K562 (cell line): Measurements from ENCODE around the gene ITPR2. TPM values are rescaled to one million over a fixed set of nuclear protein-coding genes. Genes with fewer than 3 reads are reported as not detected.

Source experiments
- CEBPG ChIP-seq, 3 experiments: fragments of 200-800 bp in 1 of 3; sonication (Bioruptor generic) in 1 of 3; sonication (generic) in 1 of 3; formaldehyde crosslinking in 1 of 3; IDR thresholded peaks in 2 of 3; conservative IDR thresholded peaks in 1 of 3; 2 replicates each; pipeline versions ENCODE4 v1.6.1 to v1.8.0; 2016 to 2022; ENCODE audit warnings: missing compliant biosample characterization in 2 of 3, missing genetic modification characterization in 2 of 3, mild to moderate bottlenecking in 1 of 3, missing genetic modification reagents in 1 of 3
- KAT2B ChIP-seq: IDR thresholded peaks from one replicate; pipeline ENCODE4 v1.6.1; 2012; ENCODE audit warnings: low read depth, mild to moderate bottlenecking, control low read depth, inconsistent platforms, low read length, moderate library complexity
- PPARD ChIP-seq: fragments of 250-450 bp; sonication (Bioruptor Pico); IDR thresholded peaks from 2 replicates; pipeline ENCODE4 v1.8.0; 2022; ENCODE audit warnings: inconsistent platforms, mild to moderate bottlenecking, moderate library complexity
- SP2 ChIP-seq: IDR thresholded peaks from 2 replicates; pipeline ENCODE4 v1.6.1; 2011; ENCODE audit warnings: mild to moderate bottlenecking, low read depth, low read length, moderate library complexity; ENCODE audit not compliant: poor library complexity, severe bottlenecking; ENCODE audit errors: extremely low read depth
- STAG1 ChIP-seq: sonication (generic); formaldehyde crosslinking; IDR thresholded peaks from 2 replicates; pipeline ENCODE4 v1.5.0; 2020; ENCODE audit warnings: missing genetic modification reagents, borderline replicate concordance
- TAL1 ChIP-seq: fragments of 450-650 bp; IDR thresholded peaks from 2 replicates; pipeline ENCODE4 v1.6.1; 2016; ENCODE audit warnings: mild to moderate bottlenecking
- polyA plus RNA-seq, 8 experiments: library from polyadenylated mRNA; depleted of rRNA in 4 of 8; stranded (reverse) in 5 of 8; unstranded in 3 of 8; fragments of >200 nt; fragmentation: Nextera tagmentation in 2 of 8; fragmentation: Illumina TruSeq in 1 of 8; extraction: Ambion mirVana in 2 of 8; extraction: Trizol in 1 of 8; gene quantifications; 2 replicates each; pipeline versions ENCODE4 v1.2.1 to v1.2.3, GENCODE V29; 2011 to 2014; ENCODE audit warnings: inconsistent platforms in 1 of 8, missing spikeins in 1 of 8
- total RNA-seq, 7 experiments: library from RNA; depleted of rRNA in 6 of 7; stranded (reverse); fragments of >200 nt in 6 of 7; fragmentation: Illumina TruSeq in 2 of 7; extraction: Trizol in 2 of 7; gene quantifications; 2 replicates each; pipeline versions ENCODE4 v1.2.1 to v1.2.3, GENCODE V29; 2011 to 2021; ENCODE audit warnings: low replicate concordance in 1 of 7
- TF ChIP-seq, protein P1 (sequence below), 2 experiments: fragments of 450-650 bp; IDR thresholded peaks; 2 replicates each; pipeline ENCODE4 v1.6.1; 2016; ENCODE audit warnings: mild to moderate bottlenecking in 2 of 2, borderline replicate concordance in 1 of 2, low read depth in 1 of 2, moderate library complexity in 1 of 2
- TF ChIP-seq, protein P2 (sequence below): fragments of 200-800 bp; sonication (Bioruptor generic); IDR thresholded peaks from 2 replicates; pipeline ENCODE4 v1.6.1; 2017; ENCODE audit warnings: missing genetic modification characterization, missing compliant biosample characterization
- TF ChIP-seq, protein P3 (sequence below): fragments of 450-650 bp; IDR thresholded peaks from 2 replicates; pipeline ENCODE4 v1.6.1; 2016; ENCODE audit warnings: antibody characterized with exemption
- TF ChIP-seq, protein P4 (sequence below): fragments of 450-650 bp; IDR thresholded peaks from 2 replicates; pipeline ENCODE4 v1.6.1; 2018; ENCODE audit not compliant: partially characterized antibody

ITPR2 gene
- total and polyA plus RNA-seq, 9 of the 15 experiments (the other 6 are each of a cell fraction or from before 2014, with no cell fraction given), result 0.21 to 3.3 (median 0.95) TPM

DNA sequence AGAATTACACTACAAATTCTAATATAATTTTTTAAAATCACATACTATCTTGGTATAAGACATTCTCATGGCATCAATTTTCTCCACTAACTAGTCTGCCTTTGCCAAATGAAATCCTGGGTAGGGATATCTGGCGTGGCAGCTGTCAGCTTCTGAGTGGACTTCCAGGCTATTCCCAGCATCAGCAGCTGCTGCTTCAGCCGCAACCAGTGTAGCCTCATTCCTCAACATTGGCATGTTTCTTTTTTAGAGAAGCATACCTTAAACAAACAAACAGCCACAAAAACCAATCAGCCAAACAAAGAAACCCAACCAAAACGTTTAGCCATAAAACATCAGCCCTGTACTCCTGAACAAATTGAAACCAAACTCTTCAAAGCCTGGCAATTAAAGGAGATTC lies 401.8 kb downstream of the ITPR2 start (continued):
- TF ChIP-seq, protein P1, sequence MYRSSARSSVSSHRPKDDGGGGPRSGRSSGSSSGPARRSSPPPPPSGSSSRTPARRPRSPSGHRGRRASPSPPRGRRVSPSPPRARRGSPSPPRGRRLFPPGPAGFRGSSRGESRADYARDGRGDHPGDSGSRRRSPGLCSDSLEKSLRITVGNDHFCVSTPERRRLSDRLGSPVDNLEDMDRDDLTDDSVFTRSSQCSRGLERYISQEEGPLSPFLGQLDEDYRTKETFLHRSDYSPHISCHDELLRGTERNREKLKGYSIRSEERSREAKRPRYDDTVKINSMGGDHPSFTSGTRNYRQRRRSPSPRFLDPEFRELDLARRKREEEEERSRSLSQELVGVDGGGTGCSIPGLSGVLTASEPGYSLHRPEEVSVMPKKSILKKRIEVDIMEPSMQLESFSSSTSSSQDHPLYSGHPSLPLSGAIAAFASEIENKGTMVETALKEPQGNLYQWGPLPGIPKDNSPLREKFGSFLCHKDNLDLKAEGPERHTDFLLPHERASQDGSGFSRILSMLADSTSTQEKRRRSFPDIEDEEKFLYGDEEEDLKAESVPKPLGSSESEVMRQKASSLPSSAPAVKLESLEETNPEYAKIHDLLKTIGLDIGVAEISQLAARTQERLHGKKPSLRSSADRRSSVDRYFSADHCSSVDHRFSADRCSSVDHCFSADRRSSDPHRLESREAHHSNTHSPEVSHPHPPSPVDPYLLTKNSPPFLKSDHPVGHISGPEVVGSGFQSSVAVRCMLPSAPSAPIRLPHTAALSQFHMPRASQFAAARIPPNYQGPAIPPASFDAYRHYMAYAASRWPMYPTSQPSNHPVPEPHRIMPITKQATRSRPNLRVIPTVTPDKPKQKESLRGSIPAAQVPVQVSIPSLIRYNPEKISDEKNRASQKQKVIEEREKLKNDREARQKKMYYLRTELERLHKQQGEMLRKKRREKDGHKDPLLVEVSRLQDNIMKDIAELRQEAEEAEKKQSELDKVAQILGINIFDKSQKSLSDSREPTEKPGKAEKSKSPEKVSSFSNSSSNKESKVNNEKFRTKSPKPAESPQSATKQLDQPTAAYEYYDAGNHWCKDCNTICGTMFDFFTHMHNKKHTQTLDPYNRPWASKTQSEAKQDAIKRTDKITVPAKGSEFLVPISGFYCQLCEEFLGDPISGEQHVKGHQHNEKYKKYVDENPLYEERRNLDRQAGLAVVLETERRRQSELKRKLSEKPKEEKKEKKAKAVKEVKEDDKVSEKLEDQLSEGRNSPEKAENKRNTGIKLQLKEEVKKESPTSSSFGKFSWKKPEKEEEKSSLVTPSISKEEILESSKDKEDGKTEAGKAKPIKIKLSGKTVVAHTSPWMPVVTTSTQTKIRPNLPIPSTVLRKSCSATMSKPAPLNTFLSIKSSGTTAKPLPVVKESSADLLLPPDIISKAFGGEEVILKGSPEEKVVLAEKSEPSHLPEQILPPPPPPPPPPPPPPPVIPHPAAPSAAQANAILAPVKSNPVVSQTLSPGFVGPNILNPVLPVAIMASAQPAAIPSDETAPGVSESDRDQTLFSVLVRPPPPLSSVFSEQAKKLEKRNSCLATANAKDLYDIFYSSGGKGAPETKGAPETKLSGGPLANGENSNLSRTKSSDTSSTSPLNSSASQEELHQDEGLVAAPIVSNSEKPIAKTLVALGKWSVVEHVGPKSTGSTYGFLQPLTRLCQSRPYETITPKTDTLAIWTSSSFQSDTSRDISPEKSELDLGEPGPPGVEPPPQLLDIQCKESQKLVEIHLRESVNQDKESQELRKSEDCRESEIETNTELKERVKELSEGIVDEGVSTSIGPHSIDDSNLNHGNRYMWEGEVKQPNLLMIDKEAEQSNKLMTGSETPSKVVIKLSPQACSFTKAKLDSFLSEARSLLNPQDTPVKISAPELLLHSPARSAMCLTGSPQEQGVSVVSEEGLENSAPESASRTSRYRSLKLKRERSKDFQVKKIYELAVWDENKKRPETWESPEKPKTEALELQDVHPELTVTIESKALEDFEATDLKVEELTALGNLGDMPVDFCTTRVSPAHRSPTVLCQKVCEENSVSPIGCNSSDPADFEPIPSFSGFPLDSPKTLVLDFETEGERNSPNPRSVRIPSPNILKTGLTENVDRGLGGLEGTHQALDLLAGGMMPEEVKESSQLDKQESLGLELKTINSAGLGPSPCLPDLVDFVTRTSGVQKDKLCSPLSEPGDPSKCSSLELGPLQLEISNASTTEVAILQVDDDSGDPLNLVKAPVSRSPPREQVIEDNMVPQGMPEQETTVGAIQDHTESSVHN (IDR thresholded peaks at IDR 0.05; ENCODE audit: borderline replicate concordance in 1 of 2, low read depth in 1 of 2), result no peak
- no peak for TF ChIP-seq PPARD (CRISPR knock-in tag)
- no peak for TF ChIP-seq STAG1 (CRISPR knock-in tag)
- TF ChIP-seq, protein P2, sequence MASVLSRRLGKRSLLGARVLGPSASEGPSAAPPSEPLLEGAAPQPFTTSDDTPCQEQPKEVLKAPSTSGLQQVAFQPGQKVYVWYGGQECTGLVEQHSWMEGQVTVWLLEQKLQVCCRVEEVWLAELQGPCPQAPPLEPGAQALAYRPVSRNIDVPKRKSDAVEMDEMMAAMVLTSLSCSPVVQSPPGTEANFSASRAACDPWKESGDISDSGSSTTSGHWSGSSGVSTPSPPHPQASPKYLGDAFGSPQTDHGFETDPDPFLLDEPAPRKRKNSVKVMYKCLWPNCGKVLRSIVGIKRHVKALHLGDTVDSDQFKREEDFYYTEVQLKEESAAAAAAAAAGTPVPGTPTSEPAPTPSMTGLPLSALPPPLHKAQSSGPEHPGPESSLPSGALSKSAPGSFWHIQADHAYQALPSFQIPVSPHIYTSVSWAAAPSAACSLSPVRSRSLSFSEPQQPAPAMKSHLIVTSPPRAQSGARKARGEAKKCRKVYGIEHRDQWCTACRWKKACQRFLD (CRISPR knock-in tag), result no peak
- TF ChIP-seq, protein P3, sequence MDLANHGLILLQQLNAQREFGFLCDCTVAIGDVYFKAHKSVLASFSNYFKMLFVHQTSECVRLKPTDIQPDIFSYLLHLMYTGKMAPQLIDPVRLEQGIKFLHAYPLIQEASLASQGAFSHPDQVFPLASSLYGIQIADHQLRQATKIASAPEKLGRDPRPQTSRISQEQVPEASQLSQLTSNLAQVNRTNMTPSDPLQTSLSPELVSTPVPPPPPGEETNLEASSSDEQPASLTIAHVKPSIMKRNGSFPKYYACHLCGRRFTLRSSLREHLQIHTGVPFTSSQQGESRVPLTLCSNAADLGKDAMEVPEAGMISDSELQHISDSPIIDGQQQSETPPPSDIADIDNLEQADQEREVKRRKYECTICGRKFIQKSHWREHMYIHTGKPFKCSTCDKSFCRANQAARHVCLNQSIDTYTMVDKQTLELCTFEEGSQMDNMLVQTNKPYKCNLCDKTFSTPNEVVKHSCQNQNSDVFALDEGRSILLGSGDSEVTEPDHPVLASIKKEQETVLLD, result no peak
- TF ChIP-seq SP2, result no peak
- no peak for TF ChIP-seq TAL1
- no peak for TF ChIP-seq KAT2B
- TF ChIP-seq, protein P4, sequence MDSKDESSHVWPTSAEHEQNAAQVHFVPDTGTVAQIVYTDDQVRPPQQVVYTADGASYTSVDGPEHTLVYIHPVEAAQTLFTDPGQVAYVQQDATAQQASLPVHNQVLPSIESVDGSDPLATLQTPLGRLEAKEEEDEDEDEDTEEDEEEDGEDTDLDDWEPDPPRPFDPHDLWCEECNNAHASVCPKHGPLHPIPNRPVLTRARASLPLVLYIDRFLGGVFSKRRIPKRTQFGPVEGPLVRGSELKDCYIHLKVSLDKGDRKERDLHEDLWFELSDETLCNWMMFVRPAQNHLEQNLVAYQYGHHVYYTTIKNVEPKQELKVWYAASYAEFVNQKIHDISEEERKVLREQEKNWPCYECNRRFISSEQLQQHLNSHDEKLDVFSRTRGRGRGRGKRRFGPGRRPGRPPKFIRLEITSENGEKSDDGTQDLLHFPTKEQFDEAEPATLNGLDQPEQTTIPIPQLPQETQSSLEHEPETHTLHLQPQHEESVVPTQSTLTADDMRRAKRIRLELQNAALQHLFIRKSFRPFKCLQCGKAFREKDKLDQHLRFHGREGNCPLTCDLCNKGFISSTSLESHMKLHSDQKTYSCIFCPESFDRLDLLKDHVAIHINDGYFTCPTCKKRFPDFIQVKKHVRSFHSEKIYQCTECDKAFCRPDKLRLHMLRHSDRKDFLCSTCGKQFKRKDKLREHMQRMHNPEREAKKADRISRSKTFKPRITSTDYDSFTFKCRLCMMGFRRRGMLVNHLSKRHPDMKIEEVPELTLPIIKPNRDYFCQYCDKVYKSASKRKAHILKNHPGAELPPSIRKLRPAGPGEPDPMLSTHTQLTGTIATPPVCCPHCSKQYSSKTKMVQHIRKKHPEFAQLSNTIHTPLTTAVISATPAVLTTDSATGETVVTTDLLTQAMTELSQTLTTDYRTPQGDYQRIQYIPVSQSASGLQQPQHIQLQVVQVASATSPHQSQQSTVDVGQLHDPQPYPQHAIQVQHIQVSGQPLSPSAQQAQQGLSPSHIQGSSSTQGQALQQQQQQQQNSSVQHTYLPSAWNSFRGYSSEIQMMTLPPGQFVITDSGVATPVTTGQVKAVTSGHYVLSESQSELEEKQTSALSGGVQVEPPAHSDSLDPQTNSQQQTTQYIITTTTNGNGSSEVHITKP, result no peak
- no peak for TF ChIP-seq CEBPG (CRISPR knock-in tag; IDR thresholded peaks at IDR 0.05)
- no peak for TF ChIP-seq CEBPG (tag; conservative IDR thresholded peaks at IDR 0.05 in 1 of 2, IDR thresholded peaks at IDR 0.05 in 1 of 2)
